C4-2B (cell line): ENCODE results near the gene TRIM36.

Experiments used
- CTCF ChIP-seq: fragments of 450-650 bp; conservative IDR thresholded peaks from 2 replicates; pipeline ENCODE4 v1.5.1; 2017; ENCODE audit warnings: mild to moderate bottlenecking
- ZFX ChIP-seq: fragments of 450-650 bp; IDR thresholded peaks from 2 replicates; pipeline ENCODE4 v1.6.1; 2017

- TF ChIP-seq CTCF (no peak), ZFX (no peak)
Measured at GRCh38 chr5:115147052-115147451, 22.7 kb downstream of the TRIM36 start.
